Activated T-cell treated with anti-CD3 and anti-CD28 coated beads for 24 hours (primary cell): ENCODE data around the gene STK24.
"Not testable (repeated sequence)": the region's sequence is repeated elsewhere in the genome, so short reads cannot be mapped to it uniquely, and the experiment has no call there.

Experiments used
- DNase-seq: peaks from one replicate; pipeline ENCODE4 v3.0.0-alpha.2; 2020; ENCODE audit warnings: low read depth

STK24 gene

DNA sequence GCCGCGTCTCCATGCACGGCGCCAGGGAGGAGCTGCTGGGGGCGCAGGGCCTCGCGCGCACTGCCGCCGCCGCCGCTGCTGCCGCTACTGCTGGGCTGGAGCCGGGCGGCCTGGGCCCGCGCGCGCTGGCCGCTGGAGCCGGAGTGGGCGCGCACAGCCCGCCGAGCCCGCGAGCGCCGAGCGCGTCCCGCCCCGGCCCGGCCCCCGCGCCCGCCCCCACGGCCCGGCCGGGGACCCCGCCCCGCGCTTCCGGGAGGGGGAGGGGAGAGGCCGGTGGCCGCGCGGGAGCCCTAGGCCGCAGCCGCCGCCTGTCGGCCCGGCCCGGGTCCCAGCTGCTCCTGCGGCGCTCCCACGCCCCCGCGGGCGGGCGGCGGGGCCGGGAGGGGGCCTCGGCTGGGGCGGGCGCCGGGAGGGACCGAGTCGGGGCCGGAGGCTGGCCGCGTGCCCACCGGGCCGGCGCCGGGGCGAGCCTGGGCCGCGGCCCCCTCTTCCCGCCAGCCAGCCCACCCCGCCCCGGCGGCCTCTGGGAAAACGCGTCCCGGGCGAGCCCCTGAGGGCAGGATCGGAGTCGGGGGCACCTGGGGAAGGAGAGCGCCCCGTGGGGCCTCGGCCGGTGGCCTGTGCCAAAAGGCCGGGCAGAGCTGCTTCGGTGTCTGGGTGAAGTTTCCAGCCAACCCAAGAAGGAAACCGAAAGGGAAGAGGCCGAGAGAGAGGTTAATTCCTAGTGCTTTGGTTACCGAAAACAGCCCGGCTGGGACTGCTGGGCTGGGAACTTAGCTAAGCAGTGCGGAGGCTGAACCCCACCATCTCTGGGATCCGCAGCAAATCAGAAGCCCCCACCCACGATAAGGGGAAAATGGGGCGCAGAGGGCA lies at the start of gene STK24:
TSS of gene STK24 (minus strand) at position 145 of the 873 bp plus-strand sequence. CDS start 321 bp downstream, outside the sequence.
- DNase-seq: peak; percentile 49

DNA sequence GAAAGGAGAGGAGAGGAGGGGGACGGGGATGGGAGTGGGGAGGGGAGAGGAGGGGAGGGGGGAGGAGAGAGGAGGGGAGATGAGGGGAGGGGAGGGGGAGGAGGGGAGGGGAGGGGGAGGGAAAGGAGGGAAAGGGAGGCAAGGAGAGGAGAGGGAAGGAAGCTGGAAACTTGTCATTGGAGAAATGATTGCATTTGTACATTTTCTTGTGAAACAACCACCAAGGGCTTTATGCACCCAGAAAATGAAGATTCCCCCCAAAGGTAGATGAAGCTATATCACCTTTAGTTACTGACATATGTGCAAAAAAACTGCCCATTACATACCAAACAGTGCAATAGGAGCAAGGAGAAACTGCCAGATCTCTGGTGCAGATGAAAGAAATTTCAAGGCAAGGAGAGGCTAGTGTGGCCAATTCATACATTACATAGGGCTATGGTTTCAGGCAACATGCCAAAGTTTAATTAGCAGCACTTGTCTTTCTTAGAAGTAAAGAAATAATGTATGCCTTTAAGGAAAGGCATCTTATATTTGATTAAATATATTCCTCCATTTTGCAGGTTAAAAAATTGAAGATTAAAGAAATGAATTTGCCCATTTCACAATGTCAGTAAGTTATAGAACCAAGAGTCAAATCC lies 49.5 kb upstream of the STK24 start:
- no peak for DNase-seq

DNA sequence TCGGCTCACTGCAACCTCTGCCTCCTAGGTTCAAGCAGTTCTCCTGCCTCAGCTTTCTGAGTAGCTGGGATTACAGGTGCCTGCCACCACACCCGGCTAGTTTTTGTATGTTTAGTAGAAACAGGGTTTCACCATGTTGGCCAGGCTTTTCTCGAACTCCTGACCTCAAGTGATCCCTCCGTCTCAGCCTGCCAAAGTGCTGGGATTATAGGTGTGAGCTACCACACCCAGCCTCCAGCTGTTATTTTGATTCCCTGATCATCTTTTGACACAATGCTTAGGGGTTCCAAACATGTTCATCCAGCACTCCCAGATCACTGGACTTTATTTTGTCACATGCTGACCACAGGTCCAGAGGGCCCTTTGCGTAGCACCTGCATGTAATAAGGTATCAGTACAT lies 47.7 kb upstream of the STK24 start:
- not testable (repeated sequence) for DNase-seq

DNA sequence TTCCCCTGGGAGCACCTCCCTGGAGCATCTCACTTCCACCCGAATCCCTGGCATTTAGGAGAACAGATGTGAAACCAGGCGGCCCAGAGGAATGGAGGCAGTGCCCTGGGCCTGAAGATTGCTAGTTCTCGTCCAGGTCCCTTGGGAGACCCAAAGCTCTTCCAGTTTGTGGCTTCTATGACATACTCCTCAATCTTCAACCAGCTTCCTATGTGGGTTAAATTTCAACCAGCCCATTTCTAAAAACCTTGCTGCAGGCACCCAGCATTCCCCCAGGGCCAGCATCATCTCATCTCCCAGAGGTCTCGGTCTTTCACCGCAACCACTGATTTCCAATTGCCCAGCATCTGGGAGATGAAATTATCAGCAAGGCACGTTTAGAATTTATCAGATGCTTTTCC lies 46.0 kb upstream of the STK24 start:
- DNase-seq: no peak

DNA sequence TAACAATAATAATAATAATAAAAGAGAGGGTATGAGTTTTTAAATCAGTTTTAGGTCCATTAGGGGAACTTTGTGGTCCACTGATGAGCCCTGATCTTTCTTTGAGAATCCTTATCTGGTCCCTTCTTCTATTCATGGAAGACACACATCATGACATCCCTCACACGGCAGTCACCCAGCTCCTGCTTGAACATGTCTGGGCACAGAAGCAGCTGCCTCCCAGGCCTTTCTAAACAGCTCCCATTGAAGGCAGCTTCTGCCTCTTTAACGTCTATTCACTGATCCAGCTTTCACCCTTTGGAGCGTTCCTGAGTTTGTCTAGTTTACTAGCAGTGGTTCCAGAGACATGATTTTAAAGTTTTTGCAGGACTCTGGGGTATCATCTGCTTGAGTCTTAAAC lies 42.6 kb upstream of the STK24 start:
- no peak for DNase-seq

DNA sequence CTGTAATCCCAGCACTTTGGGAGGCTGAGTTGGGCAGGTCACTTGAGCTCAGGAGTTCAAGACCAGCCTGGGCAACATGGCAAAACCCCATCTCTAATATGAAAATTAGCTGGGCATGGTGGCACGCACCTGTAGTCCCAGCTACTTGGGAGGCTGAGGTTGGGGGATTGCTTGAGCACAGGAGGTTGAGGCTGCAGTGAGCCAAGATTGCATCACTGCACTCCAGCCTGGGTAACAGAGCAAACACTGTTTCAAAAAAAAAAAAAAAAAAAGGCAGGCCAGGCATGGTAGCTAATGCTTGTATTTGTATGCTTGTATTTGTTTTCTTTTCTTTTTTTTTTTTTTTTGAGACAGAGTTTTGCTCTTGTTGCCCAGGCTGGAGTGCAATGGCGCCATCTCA lies 38.7 kb upstream of the STK24 start:
- DNase-seq: not testable (repeated sequence)

DNA sequence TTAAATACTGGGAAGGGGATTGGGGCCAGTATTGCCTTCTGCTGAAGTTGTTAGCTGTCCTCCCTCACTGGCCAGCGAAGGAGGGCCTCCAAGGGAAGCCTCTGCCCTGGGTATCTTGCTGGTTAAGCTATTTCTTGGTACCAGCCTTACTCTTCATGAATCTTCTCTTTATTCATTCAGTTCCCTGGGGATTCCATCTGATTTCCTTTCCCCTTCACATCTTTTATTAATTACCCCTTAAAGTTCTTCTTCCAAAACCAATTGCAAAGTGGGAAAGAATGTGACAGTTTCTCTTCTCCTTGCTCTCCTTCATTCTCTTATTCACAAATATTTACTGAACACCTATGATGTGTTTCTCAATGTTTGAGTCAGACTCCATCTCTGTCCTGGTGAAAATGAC lies 36.7 kb upstream of the STK24 start:
- DNase-seq: no peak

DNA sequence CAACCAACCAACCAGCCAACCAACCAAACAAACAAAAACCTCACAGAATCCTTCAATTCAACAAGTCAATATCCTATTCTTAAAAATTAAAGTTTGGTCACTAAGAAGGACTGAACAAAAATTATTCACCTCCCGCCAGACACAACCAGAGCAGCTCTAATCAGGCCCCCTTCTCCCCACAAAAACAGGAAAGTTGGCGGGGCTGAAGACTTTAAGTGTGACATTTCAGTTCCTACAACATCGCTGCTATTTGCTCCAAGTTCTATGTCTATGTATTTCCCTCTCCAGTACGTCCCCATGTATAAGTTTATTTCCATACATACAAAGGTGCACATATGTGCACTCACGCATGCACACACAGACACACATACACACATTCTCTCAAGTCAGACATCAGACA lies 32.8 kb upstream of the STK24 start:
- DNase-seq: no peak

DNA sequence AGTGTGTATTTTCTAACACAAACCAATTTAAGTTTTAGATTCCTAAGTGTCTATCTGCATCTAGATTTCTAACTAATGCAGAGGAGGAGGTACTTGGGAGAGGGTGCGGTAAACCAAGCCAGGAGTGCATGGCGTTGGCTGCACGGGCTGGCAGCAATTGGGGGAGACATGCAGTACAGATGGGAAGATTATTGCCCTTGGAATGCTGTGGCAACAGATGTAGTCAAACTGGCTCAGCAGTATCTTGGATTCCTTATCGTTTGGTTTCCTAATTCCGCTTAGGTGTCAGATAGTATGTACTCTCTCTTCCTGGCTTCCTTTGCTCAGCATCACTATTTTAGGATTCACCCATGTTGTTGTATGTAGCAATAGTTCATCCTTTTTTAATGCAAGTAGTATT lies 29.4 kb upstream of the STK24 start:
- DNase-seq: no peak

DNA sequence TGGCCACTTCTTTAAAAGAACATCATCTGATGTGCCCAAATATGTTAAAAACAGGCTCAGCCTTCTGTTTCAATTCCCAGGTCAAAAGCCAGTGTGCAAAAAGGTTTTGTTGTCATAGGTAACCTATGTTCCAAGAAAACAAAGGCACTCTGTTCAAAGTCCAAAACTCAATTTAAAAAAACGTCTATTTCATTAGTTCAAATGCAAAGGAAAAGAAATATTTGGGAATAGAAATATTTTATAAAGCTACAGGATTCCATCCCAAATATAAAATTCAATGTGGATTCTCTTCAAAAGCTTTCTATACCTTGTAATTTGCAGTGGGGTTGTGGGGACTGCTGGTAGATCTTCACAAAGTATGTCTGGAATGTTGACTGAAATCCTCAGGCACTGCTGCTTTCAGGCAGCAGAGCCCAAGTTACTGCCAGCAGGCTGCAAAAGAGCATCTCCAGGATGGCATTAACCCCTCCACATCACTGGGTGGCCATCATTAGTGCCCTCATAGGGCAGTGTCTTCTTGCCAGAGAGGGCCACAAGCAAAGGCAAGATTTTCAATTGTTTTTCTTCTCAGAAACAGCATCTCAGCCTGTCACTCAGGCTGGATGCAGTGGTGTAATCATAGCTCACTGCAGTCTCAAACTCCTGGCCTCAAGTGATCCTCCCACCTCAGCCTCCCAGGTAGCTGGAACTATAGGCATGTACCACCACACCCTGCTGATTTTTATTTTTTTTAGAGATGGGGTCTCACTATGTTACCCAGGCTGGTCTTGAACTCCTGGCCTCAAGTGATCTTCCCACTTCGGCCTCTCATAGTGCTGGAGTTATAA lies 22.8 kb upstream of the STK24 start:
- DNase-seq: no peak

DNA sequence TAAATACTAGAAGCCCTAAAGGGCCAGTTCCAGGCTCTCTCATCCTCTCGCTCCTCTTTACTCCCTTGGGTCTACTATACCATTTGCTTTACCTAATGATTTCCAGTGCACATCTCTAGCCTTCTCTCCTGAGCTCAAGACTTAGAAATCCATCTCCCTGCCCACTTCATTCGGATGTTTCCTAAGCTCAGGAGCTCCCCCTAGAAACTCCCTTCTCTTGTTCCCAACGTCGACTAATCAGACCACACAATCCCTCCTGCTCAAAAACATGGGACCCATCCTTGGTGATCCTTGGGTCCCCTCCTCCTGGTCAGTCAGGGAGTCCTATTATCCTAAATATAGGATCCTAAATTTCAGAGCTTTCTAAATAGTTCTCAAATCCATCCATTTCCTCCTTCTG lies 21.1 kb upstream of the STK24 start:
- DNase-seq: no peak

DNA sequence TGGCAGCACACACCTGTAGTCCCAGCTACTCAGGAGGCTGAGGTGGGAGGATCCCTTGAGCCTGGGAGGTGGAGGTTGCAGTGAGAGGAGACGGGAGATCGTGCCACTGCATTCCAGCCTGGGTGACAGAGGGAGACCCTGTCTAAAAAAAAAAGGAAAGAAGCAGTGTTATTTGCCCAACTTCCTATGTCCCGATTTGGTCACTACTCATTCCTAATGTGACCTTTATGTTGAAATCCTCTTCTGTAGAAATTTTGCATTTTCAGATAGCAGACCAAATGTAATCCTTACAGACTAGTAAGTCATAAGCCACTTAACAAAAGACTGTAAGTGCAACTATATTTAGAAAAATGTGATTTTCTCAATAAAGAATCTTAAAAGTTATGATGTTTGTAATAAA lies 18.2 kb upstream of the STK24 start:
- DNase-seq: no peak

DNA sequence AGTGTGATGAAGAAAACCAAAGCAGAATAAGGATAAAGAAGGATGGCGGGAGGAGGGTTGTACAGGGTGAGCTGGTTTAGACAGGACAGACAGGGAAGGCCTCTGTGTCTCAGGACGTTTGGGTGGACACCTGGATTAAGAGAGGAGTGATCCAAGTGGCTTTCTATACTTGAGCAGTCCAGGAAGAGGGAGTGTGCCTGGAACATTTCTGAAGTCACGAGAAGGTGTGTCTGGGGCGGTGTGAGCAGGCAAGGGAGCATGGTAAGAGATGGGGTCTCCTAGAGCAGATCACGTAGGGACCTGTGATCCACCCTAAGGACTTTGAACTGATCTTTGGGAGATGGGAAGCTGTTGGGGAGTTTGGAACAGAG lies 15.4 kb upstream of the STK24 start:
- no peak for DNase-seq

DNA sequence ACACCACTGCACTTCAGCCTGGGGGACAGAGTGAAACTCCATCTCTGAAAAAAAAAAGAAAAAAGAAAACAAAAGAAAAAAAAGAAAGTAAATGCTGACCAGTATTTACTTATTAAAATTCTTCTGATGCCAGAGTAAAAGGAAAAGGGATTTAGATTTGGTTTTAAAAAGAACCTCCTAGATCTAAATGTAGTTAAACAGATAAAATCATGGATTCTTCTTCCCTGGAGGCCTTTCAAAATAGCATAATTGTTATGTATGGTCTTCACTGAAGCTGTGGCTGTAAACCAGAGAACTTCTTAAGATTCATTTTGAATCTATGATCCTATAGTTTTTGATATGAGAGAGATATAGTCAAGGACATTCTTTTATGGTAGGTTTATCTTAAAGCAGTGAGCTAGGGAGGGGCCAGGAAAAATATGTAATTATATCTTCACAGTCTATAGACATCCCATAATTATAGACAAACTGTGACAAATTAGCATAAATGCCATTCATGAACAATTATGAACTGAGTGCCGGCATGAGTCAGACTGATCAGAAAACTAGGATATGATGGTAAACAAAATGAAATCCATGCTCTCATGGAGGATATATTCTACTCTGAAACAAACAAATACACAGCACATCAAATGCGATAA lies 14.9 kb upstream of the STK24 start:
- no peak for DNase-seq

DNA sequence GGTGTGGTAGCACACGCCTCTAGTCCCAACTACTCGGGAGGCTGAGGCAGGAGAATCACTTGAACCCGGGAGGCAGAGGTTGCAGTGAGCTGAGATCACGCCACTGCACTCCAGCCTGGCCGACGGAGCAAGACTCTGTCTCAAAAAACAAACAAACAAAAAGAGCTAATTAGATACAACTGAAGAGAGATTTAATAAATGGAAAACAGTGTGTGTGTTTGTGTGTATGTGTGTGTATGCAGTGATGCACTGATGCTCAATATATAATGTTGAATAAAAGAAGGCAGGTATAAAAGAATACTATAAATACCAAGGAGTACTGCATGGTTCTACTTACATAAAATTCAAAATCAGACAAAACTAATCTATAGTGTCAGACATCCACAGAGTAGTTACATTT lies 13.6 kb upstream of the STK24 start:
- not testable (repeated sequence) for DNase-seq

DNA sequence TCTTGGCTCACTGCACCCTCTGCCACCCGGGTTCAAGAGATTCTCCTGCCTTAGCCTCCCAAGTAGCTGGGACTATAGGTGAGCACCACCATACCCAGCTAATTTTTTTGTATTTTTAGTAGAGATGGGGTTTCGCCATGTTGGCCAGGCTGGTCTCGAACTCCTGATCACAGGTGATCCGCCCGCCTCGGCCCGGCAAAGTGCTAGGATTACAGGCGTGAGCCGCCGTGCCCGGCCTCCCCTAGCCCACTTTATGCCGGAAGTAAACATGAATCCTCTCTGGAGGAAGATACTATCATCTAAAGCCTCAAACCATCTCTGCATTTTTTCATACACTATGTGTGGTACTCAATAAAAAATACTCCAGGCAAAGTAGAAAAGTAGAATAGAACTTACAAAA lies 12.6 kb upstream of the STK24 start:
- DNase-seq: not testable (repeated sequence)

DNA sequence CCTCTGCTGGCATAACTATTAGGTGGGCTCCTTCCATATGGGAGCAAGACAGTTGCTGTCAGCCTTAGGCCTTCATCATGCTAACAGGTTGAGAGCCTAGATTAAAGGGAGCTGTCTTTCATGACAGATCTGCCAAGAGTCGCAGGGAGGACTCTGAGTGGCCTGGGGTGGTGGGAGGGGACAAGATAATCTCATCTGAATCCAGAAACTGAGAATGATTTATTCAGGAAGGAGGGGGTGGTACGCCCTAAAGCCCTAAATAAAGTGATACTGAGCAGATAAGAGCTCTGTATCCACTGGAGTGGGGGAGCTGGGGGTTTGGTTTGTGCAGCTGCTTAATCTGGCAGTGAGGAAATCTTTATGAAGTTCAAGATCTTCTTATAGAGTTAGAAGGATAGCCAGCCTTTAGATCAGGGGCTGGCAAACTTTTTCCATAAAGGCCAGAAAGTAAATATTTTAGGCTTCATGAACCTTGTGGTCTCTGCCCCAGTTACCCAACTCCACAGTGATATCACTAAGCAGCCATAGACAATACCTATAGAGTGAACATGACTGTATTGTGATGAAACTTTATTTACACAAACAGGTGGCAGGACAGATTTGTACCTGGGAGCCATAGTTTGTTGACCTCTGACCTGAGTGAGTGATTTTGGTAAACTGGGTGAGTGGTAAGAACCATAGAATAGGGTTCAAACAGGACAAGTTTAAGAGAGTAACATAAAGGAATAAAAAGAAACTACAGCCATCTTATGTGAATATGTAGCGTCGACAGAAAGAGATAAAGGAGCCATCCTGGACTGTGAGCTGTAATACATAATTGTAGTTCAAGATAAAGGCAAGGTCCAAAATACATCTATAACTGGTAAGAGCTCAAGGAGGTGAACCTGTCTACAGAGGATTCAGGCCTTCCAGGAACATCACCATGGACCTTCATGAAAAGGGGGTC lies 9.8 kb upstream of the STK24 start:
- DNase-seq: no peak

DNA sequence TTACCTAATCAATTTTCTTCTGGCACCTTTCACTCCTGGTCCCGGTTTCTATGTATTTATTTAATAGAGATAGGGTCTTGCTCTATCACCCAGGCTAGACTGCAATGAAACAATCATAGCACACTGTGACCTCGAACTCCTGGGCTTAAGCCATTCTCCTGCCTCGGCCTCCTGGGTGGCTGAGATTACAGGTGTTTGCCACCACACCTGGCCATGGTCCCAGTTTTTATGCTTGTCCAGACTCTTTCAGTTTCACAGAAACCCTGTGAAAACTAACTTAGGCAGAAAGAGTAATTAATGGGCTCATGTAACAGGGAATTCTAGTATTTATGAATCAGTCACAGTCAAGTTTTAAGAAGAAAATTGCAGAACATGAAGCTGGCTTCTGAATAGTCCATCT lies 9.0 kb upstream of the STK24 start:
- no peak for DNase-seq

DNA sequence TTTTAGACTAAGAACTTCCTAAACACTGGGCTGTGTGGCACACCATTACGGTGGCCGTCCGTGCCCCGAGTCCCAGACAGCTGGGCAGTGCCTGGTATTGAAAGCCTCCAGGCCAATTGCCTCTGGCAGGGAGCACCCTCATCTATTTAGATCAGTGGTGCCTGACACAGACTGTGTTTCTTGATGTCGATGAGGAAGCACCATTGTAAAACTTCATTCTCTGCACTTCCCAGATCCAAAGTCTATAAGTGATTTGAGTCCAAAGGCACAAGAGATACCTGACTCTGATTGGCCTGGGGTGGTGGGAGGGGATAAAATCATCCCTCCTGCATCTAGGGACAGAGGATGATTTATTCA lies 8.5 kb upstream of the STK24 start:
- no peak for DNase-seq

DNA sequence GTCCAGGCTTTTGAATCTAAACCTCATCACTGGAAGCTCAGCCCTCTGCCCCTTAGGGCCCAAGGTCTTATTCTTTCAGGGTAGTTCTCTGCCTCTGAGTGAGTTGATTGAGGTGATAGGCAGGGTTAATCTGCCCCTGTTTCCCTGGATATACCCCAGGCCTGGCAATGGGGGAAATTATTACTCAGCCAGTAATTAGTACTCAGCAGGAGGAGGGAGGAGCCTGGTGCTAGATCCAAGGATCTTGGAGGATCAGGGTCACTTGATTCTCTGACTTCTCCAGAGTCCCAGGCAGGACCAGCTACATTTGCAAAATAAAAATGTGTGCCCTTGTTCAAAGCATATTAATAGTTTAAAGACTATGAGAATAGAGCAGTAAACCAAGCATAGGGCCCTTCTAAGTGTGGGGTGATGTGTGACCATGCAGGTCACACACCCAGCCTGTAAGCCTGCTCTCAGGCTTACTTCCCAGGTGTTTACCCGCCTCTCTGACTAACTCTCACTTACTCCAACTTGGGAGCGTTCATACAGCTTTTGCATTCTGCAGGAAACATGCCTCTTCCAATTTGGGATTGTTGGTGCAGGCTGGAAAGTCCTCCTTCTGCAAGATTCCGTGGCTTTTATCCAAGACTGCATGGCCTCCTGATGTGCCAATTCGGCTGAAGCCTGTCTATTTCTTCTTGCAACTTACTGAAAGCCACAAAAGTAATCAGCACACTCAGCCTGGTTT lies 7.9 kb upstream of the STK24 start:
- no peak for DNase-seq

DNA sequence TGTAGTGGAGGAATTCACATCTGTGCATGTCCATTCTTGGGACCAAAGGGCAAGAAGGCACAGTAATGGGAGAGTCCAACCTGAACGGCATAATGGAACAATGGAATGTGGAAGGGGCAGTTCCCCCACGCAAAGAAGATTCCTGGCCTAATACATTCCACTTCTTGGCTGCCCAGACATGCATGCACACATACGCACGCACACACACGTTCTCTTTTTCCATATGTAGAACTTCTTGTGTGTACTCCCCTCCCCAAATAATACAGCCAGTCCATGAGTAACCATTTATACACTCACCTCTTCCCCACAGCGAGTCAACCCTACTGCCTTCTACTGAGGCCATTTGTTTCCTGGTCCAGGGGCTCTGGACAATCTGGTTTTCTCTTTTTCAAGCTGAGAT lies 6.0 kb upstream of the STK24 start:
- no peak for DNase-seq
